GM12873 (cell line): ENCODE results near the gene EEFSEC.

Experiments
- CTCF ChIP-seq: IDR thresholded peaks from 2 replicates; pipeline ENCODE4 v1.5.1; 2012; ENCODE audit warnings: low read depth, mild to moderate bottlenecking, moderate library complexity, low read length, control low read depth; ENCODE audit not compliant: insufficient read depth; ENCODE audit errors: missing control alignments

Gene EEFSEC

GRCh38 chr3:128188956-128189355, 35.7 kb downstream of the EEFSEC start:
- TF ChIP-seq CTCF: no peak

GRCh38 chr3:128190501-128190900, 37.2 kb downstream of the EEFSEC start:
- TF ChIP-seq CTCF: no peak

DNA sequence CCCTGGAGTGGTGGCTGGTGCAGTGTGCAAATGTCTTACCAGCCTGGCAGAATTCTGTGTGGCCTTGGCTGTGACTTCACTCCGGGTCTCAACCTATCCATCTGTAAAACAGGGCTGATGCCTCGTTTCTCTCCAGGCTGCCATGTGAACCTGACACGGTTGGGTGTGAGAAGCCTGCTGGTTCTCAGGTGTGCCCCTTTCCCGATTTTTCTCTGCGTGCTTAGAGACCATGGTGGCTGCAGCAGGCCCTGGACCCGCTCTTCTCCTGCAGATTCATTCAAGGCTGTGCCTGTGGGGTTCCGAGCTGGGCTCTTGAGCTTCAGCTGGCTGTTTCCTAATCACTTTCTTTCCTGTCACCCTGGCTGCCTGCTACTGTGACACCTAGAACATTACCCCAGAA, 38.9 kb downstream of the EEFSEC start:
- no peak for TF ChIP-seq CTCF

DNA sequence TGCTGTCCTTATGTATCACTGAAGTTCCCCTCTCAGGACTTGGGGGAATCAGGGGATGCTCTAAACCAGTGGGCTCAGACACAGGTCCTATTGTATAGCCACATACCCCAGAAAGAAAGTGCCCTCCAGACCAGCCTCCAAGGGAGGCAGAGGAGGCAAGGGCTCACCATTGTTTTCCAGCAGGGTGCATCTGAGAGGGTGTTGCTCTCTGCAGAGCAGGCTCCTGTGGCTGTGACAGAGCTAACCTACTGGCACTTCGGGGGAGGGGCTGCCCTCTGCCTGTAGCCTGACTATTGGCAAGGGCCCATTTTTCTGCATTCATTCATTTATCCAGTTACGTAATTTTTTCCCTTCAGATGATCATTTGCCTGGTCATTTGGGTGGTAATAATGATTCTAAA, 39.9 kb downstream of the EEFSEC start:
- no peak for TF ChIP-seq CTCF

- TF ChIP-seq CTCF: no peak
Measured at GRCh38 chr3:128194843-128195242, 41.6 kb downstream of the EEFSEC start.

DNA sequence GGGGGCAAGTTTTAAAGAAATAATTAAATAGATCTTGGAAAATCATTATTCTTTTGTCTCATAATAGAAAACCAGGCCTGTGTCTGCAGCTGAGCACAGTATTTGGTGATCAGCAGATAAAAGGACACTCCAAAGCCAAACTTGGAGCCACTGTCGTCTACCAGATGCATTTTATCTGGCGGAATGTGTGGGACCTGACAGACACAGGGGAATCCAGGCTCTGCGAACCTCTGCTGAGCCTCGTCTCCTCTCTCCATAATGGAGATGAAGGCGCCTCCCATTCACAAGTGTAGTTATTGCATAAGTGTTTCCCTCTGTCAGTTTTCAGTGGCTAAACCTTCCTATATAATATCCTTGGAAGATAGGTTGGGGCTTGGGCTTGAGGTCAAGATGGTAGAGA, 42.1 kb downstream of the EEFSEC start:
- TF ChIP-seq CTCF: no peak

DNA sequence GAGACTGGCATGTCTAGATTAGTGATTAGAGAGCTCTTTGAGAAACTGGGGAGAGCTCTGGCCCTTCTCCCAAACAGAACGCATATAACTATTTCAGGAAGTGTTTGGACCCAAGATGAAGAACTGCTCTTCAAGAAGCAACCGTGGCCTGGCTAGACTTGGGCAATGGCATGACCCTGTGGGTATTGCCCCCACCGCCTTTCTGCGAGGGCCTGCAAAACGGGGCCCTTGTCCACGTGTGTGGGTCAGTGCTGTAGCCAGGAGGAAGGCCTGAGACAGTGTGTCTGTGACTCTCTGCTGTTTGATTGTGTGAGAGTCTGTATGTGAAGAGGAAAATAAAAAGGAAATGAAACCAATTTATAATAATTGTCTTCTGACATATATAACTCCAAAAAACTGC, 42.5 kb downstream of the EEFSEC start:
- no peak for TF ChIP-seq CTCF
